ENCODE measurements around the gene THBD.

The THBD gene

DNA sequence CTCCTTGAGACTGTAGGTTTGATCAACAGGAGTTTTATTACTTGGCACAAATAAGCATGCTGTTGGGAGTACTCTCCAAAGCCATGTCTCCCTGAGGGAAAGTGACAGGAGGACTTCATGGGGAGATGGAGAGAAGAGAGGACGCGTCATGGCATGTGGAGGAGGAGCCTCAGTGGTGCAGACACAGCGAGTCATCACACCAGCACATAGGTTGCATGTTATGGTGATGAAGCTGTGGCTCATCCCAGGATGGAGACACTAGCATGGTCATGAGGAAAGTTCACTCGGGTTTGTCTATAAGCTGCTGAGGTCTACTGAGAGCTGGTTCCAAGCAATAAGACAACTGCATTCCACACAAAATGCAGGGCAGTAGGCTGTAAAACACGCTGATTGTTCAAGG lies 27.5 kb downstream of the THBD start:
- Histone ChIP-seq H3K36me3 (ENCODE audit: insufficient read depth, low read length) (no peaks in the 10 kb centered on the region), H3K4me1 (ENCODE audit: insufficient read depth, low read length, severe bottlenecking) (no peaks in the 10 kb centered on the region), H3K79me2 (ENCODE audit: insufficient read depth, low read length) (no peaks in the 10 kb centered on the region), H3K27me3 (ENCODE audit: insufficient read depth, low read length) (no peaks in the 10 kb centered on the region), H3K4me2 (ENCODE audit: low read length) (no peak overlapping the region), H4K20me1 (ENCODE audit: insufficient read depth, low read length) (no peaks in the 10 kb centered on the region), H3K9me3 (ENCODE audit: low read length) (no peaks in the 10 kb centered on the region), H3K4me3 (ENCODE audit: low read depth, low read length, poor library complexity, severe bottlenecking) (no peak overlapping the region), H3F3A (ENCODE audit: insufficient read depth, low read length) (no peaks in the 10 kb centered on the region), H3K27ac (ENCODE audit: low read depth, low read length, poor library complexity, severe bottlenecking) (no peak overlapping the region), H2AFZ (ENCODE audit: low read length) (no peak overlapping the region), H3K9ac (ENCODE audit: low read length) (no peak overlapping the region), H3K9me2 (ENCODE audit: low read depth, low read length) (no peaks in the 10 kb centered on the region)
- no peak for TF ChIP-seq EZH2 (IDR thresholded peaks at IDR 0.05; ENCODE audit: borderline replicate concordance, low read length)

DNA sequence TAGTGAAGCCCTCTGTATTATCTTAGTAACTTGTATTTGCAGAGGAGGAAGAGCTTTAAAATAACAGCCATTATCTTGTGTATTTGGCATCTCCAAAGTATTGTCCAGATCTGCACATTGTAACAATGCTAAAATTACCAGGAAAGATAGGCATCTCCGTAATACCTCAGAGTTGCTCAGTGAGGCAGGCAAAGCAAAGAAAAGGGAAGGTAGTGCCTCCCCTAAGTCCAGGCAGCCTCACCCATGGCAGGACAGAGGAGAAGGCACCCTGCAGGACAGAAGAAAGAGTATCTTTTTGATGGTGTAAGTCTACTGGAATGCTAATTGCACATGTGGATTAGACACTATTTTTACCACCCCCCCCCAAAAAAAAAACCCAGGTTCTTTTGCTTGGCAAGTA lies 27.9 kb downstream of the THBD start:
- no peak overlapping the region for H3K4me3 ChIP-seq (ENCODE audit: low read depth, low read length, poor library complexity, severe bottlenecking)
- no peaks in the 10 kb centered on the region for H3K4me1 ChIP-seq (ENCODE audit: insufficient read depth, low read length, severe bottlenecking)
- no peaks in the 10 kb centered on the region for H3K27me3 ChIP-seq (ENCODE audit: insufficient read depth, low read length)
- H3K4me2 ChIP-seq (ENCODE audit: low read length) = no peak overlapping the region
- no peaks in the 10 kb centered on the region for H3K36me3 ChIP-seq (ENCODE audit: insufficient read depth, low read length)
- no peaks in the 10 kb centered on the region for H3K9me2 ChIP-seq (ENCODE audit: low read depth, low read length)
- no peaks in the 10 kb centered on the region for H4K20me1 ChIP-seq (ENCODE audit: insufficient read depth, low read length)
- H3K79me2 ChIP-seq (ENCODE audit: insufficient read depth, low read length) = no peaks in the 10 kb centered on the region
- no peaks in the 10 kb centered on the region for H3F3A ChIP-seq (ENCODE audit: insufficient read depth, low read length)
- no peak overlapping the region for H2AFZ ChIP-seq (ENCODE audit: low read length)
- TF ChIP-seq EZH2 (IDR thresholded peaks at IDR 0.05; ENCODE audit: borderline replicate concordance, low read length) = no peak
- TF ChIP-seq, protein P1, sequence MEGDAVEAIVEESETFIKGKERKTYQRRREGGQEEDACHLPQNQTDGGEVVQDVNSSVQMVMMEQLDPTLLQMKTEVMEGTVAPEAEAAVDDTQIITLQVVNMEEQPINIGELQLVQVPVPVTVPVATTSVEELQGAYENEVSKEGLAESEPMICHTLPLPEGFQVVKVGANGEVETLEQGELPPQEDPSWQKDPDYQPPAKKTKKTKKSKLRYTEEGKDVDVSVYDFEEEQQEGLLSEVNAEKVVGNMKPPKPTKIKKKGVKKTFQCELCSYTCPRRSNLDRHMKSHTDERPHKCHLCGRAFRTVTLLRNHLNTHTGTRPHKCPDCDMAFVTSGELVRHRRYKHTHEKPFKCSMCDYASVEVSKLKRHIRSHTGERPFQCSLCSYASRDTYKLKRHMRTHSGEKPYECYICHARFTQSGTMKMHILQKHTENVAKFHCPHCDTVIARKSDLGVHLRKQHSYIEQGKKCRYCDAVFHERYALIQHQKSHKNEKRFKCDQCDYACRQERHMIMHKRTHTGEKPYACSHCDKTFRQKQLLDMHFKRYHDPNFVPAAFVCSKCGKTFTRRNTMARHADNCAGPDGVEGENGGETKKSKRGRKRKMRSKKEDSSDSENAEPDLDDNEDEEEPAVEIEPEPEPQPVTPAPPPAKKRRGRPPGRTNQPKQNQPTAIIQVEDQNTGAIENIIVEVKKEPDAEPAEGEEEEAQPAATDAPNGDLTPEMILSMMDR (IDR thresholded peaks at IDR 0.05; ENCODE audit: low read length) = no peak
- H3K9me3 ChIP-seq (ENCODE audit: low read length) = no peaks in the 10 kb centered on the region
- H3K27ac ChIP-seq (ENCODE audit: low read depth, low read length, poor library complexity, severe bottlenecking) = no peak overlapping the region
- no peak overlapping the region for H3K9ac ChIP-seq (ENCODE audit: low read length)

DNA sequence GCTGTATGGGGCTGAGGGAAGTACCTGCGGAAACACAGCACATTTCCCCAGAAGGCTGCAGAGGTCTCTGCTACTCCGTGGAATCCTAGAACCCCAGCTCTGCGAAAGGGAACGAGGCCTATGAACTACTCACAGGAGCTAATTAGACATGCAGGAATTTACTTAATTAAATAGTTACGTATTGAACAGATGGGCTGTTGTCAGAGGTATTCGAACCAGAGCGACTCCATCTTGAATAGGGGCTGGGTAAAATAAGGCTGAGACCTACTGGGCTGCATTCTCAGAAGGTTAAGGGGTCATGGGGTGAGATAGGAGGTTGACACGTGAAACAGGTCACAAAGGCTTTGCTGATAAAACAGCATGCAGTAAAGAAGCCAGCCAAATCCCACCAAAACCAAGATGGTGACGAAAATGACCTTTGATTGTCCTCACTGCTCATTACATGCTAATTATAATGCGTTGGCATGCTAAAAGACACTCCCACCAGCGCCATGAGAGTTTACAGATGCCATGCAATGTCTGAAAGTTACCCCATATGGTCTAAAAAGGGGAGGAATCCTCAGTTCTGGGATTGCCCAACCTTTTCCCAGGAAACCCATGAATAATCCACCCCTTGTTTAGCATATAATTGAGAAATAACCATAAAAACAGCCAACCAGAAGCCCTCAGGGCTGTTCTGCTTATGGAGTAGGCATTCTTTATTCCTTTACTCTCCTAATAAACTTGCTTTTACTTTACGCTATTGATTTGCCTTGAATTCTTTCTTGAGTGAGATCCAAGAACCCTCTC lies 29.0 kb downstream of the THBD start:
- no peaks in the 10 kb centered on the region for H3F3A ChIP-seq (ENCODE audit: insufficient read depth, low read length)
- no peak overlapping the region for H3K4me2 ChIP-seq (ENCODE audit: low read length)
- H3K4me3 ChIP-seq (ENCODE audit: low read depth, low read length, poor library complexity, severe bottlenecking) = no peak overlapping the region
- no peaks in the 10 kb centered on the region for H3K36me3 ChIP-seq (ENCODE audit: insufficient read depth, low read length)
- H4K20me1 ChIP-seq (ENCODE audit: insufficient read depth, low read length) = no peaks in the 10 kb centered on the region
- no peak overlapping the region for H3K9ac ChIP-seq (ENCODE audit: low read length)
- no peaks in the 10 kb centered on the region for H3K9me3 ChIP-seq (ENCODE audit: low read length)
- TF ChIP-seq, protein P1 (IDR thresholded peaks at IDR 0.05; ENCODE audit: low read length) = no peak
- TF ChIP-seq EZH2 (IDR thresholded peaks at IDR 0.05; ENCODE audit: borderline replicate concordance, low read length) = no peak
- no peak overlapping the region for H3K27ac ChIP-seq (ENCODE audit: low read depth, low read length, poor library complexity, severe bottlenecking)
- no peaks in the 10 kb centered on the region for H3K27me3 ChIP-seq (ENCODE audit: insufficient read depth, low read length)
- H3K9me2 ChIP-seq (ENCODE audit: low read depth, low read length) = no peaks in the 10 kb centered on the region
- no peak overlapping the region for H2AFZ ChIP-seq (ENCODE audit: low read length)
- no peaks in the 10 kb centered on the region for H3K4me1 ChIP-seq (ENCODE audit: insufficient read depth, low read length, severe bottlenecking)
- no peaks in the 10 kb centered on the region for H3K79me2 ChIP-seq (ENCODE audit: insufficient read depth, low read length)

DNA sequence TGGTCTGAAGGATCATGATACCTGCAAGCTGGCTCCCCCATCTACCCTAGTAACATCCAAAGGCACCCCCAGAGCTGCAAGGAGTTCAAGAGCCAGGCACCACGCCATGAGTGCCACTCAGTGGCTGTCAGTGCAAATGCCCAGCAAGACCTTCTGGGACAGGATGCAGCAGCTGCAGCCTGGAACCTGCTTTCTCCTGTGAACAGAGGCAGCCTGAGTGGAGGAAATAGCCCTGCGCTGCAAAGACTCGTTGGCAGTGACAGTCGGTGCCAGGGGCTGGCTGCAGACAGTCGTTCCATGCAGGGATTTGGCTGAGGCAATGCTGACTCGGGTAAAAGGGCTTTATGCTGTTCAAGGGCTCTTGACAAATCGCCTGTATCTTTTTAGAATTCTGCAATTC lies 30.1 kb downstream of the THBD start:
- Histone ChIP-seq H3K4me3 (ENCODE audit: low read depth, low read length, poor library complexity, severe bottlenecking) (no peak overlapping the region), H3K79me2 (ENCODE audit: insufficient read depth, low read length) (no peaks in the 10 kb centered on the region)

More for the DNA sequence above, 30.1 kb downstream of the THBD start:
- Histone ChIP-seq H3K9me3 (ENCODE audit: low read length) (no peaks in the 10 kb centered on the region), H2AFZ (ENCODE audit: low read length) (no peak overlapping the region), H3K9me2 (ENCODE audit: low read depth, low read length) (no peaks in the 10 kb centered on the region), H3K4me1 (ENCODE audit: insufficient read depth, low read length, severe bottlenecking) (no peaks in the 10 kb centered on the region), H3K36me3 (ENCODE audit: insufficient read depth, low read length) (no peaks in the 10 kb centered on the region), H4K20me1 (ENCODE audit: insufficient read depth, low read length) (no peaks in the 10 kb centered on the region), H3K27me3 (ENCODE audit: insufficient read depth, low read length) (no peaks in the 10 kb centered on the region), H3K27ac (ENCODE audit: low read depth, low read length, poor library complexity, severe bottlenecking) (no peak overlapping the region), H3K9ac (ENCODE audit: low read length) (no peak overlapping the region), H3F3A (ENCODE audit: insufficient read depth, low read length) (no peaks in the 10 kb centered on the region), H3K4me2 (ENCODE audit: low read length) (no peak overlapping the region)
- TF ChIP-seq, protein P1 (IDR thresholded peaks at IDR 0.05; ENCODE audit: low read length) = no peak
- TF ChIP-seq EZH2 (IDR thresholded peaks at IDR 0.05; ENCODE audit: borderline replicate concordance, low read length) = no peak
